Erythroblast (primary cell): ENCODE results near the gene CHCHD3.

Experiments used
- GATA1 ChIP-seq: IDR thresholded peaks from 2 replicates; pipeline ENCODE4 v1.6.1; 2011; ENCODE audit warnings: low read depth, mild to moderate bottlenecking, control low read depth, low read length, moderate library complexity
- POLR2A ChIP-seq: IDR thresholded peaks from 2 replicates; pipeline ENCODE4 v1.6.1; 2011; ENCODE audit warnings: mild to moderate bottlenecking, low read length

GRCh38 chr7:132785870-132786269 is 296.0 kb downstream of the CHCHD3 start:
- TF ChIP-seq POLR2A (no peak), GATA1 (no peak)
